Stimulated activated CD4-positive, alpha-beta T cell treated with anti-CD3 and anti-CD28 coated beads, TNF-alpha, amount 100 ng/mL, for 4 hours (primary cell): ENCODE measurements around the gene DTX3L.

Experiments
- DNase-seq, 3 experiments: peaks; one replicate each; pipeline ENCODE4 v3.0.0-alpha.2; 2020; ENCODE audit warnings: low read depth in 3 of 3

The DTX3L gene

DNA sequence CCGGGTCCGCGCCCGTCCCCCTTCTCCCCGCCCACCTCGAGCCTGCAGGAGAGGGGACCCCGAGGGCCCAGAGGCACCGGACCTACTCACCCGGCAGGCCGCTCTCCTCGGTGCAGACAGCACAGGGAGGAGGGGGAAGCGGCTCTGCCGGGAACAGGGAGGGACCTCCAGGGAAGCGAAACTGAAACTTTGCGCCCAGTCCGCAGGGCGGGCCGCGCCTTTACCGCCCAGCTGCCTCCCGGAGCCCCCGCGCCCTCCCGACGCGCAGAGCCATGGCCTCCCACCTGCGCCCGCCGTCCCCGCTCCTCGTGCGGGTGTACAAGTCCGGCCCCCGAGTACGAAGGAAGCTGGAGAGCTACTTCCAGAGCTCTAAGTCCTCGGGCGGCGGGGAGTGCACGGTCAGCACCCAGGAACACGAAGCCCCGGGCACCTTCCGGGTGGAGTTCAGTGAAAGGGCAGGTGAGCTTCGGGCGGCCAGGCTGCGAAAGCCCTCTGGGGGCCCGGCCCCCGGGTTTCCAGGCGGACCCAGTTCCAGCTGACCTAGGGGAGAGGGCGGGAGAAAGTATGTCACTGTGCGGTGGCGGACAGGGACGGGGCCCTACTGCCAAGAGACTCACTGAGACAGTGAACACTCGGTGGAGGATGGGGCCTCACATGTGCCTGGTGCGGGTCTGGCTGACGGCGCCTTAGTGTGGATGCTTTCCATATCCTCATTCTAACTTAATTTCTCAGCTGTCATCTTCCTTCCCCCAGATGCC lies at the start of gene DTX3L, which contains the start of gene PARP9:
DTX3L (plus strand) TSS at position 184 of the 758 bp plus-strand sequence; CDS start at position 273, 89 bp downstream.
PARP9 (minus strand) TSS at position 146 of the 758 bp plus-strand sequence. CDS start 4,680 bp downstream, outside the sequence.
- DNase-seq: peak; percentile 51 to 88 (median 84)

GRCh38 chr3:122515020-122515468 lies 49.1 kb upstream of the DTX3L start:
- DNase-seq: no peak

GRCh38 chr3:122515870-122516269 lies 48.3 kb upstream of the DTX3L start:
- no peak for DNase-seq

DNA sequence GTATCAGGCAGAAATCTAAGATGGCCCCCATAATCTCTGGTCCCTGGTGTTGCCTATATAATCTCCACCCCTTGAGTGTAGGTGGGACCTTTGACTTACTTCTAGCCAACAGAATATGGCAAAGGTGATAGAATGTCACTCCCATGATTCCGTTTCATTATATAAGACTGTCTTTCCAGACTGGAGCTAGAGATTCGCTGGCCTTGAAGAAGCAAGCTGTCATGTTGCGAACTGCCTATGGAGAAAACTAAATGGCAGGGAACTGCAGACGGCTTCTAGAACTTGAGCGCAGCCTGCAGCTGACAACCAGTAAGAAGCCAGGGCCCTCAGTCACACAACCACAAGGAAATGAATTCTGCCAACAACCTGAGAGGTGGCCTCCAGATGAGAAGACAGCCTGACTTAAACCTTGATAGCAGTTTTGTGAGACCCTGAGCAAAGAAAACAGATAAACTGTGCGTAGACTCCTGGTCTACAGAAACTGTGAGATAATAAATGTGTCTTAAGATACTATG lies 47.2 kb upstream of the DTX3L start:
- DNase-seq: no peak

- DNase-seq: no peak
These were observed 44.4 kb upstream of the DTX3L start for GRCh38 chr3:122519693-122520092.

DNA sequence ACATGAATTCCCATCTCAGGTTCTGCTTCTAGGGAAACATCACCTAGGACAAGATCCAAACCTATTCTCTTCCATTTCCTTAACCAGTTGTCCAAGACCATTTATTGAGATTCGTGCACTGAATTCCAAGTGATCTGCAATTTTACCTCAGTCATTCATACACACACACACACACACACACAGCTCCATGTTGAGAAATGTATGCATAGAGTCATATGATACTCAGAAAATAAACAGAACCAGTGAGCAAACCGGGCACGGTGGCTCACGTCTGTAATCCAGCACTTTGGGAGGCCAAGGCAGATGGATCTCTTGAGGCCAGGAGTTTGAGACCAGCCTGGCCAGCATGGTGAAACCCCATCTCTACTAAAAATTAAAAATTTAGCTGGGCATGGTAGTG lies 43.3 kb upstream of the DTX3L start:
- DNase-seq: no peak

DNA sequence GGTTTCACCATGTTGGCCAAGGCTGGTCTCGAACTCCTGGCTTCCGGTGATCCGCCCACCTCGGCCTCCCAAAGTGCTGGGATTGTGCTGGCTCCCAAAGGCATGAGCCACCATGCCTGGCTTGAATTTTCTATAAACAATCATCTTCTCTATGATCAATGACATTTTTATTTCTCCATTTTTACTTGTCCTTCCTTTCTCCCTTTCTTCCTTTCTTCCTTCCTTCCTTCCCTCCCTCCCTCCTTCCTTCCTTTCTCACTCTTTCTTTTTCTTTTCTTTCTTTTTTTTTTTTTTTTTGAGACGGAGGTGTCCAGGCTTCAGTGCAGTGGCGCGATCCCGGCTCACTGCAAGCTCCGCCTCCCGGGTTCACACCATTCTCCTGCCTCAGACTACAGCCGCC lies 40.8 kb upstream of the DTX3L start:
- DNase-seq: no peak

DNA sequence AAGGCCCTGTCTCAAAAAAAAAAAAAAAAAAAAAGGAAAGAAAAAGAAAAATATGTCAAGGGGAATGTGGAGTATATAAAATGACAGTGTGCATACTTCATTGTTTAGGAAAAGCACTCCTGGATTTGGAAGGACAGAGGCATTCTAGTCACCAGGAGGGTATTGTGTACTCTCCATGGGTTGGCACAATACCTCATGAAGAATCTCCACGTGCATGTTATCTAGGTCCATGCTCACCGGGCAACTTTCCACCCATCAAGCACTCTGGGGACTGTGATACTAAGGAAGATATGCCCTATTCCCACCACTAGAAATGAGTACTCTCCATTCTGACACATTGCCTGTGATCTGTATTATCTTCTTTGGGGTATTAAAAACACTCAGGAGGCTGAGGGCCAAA lies 34.0 kb upstream of the DTX3L start:
- no peak for DNase-seq

GRCh38 chr3:122533480-122533879 lies 30.7 kb upstream of the DTX3L start:
- DNase-seq: no peak

DNA sequence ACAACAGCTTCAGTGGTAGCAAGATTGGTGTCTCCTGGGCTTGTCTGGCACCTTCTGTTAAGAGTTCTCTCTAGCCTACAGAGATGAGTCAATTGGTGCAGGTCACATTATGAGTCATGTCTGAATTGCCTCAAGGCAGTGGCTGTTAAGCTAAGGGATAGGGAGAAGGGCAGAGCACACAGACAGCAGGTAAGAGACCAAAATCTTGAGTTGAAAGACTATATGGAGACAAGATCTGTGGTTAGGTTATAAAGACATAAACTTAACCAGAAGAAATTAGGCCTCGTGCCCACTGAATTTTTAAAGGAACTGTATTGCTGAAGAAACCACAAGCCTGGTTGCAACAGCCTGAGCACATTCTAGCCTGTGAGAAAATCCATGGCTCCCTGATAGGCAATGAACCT lies 30.2 kb upstream of the DTX3L start:
- no peak for DNase-seq

DNA sequence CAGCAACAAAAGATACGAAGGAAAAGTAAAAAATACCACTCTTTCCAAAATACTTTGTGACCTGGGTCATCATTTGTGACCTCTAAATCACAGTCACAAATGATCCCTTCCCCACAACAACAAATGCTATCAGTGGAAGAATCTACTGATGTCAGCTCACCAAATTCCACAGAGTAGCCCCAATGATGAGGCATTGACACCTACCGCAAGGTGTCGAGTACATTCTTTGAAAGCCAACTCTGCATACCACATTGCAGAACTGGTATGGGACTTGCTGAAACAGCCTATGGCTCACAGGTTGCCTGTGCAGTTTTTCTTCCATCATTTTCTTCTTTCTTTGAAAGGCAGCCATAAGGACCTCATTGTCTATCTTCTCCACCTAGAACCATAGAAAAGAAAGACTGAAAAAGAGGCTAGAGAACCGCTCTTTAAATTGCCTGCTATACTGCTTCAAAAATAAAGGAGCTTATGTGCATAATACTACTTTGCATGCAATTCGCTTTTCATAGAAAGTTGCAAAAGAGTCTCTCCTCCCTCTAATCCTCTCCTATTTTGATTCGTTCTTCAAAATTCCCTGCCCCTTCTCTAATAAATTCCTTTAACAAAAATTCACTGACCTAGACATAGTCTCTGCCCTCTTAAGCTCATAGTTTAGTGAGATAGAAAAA lies 28.0 kb upstream of the DTX3L start:
- DNase-seq: no peak

DNA sequence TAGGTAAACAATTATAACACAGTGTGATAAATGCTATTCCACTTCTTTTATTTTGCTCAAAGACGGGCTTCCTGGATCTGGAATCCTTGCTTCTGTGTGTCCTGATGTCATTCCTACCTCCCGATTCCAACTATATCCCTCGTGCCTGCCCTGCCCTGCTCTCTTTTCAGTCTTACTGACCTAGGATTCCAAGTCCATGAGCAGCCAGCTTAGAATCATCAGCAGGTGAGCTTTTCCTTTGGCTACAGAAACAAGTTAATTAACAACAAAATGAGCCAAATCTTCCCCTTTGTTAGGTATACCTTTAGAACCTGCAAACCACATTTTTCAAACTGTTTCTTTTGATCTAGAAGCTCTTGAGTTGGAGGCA lies 27.5 kb upstream of the DTX3L start:
- DNase-seq: no peak

- DNase-seq: no peak
These were observed 25.1 kb upstream of the DTX3L start for GRCh38 chr3:122538956-122539490.

- DNase-seq: no peak
These were observed 18.0 kb upstream of the DTX3L start for GRCh38 chr3:122546151-122546550.

GRCh38 chr3:122548076-122548475 lies 16.1 kb upstream of the DTX3L start:
- no peak for DNase-seq

- no peak for DNase-seq
These were observed 15.5 kb upstream of the DTX3L start for GRCh38 chr3:122548619-122549018.

- DNase-seq: no peak
These were observed 11.0 kb upstream of the DTX3L start for GRCh38 chr3:122553171-122553570.

DNA sequence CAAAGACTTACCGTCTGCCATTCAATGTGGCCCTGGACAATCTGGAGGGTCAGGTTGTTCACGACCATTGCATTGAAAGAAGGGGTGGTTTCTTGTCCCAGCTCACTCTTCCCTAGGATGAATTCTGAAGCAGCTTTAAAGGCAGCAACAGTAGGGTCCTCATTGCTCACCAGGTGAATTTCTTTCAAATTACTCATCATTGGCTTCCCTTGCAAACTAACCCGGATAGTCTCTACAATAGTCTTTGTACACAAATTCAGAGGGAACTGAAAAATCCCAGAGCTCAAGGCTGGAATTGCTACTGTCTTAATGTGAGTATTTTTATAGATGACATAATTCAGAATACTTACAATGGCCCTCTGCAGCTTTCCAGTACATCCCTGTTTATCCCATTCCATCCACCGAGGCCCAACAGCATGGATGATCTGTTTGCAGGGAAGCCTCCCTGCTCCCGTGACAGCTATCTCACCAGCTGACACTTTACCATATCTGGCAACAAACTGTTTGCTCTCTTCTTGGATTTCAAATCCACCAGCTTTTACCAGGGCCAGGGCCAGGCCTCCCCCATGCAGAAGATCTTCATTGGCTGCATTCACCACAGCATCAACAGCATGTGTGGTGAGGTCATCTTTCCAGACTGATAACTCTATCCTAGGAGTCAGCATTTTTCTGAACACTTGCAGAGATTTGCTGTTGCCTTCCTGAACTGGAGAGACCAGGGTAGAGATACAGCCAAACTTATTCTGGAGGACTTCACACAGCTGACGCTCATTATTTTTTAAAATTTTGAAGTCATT lies 8.7 kb upstream of the DTX3L start:
- DNase-seq: no peak

DNA sequence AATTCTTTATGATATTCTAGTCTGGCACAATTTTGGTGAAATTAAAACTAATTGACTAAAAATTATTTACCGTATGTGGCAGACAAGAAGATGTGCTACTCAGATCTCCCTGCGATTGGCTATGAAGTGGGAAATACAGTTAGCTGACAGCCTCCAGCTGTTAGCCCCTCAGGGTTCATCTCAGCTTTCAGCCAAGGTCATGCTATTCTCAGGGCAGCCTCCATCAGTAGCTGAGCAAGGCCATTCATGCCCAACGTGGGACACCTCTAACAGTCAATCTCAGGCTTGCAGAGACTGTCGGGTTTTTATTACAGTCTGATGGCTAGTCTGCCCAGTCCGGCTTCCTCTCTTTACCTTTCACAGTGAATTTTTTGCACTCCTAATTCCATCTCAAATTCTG lies 6.8 kb upstream of the DTX3L start:
- DNase-seq: no peak

- no peak for DNase-seq
These were observed 5.5 kb upstream of the DTX3L start for GRCh38 chr3:122558605-122559004.

DNA sequence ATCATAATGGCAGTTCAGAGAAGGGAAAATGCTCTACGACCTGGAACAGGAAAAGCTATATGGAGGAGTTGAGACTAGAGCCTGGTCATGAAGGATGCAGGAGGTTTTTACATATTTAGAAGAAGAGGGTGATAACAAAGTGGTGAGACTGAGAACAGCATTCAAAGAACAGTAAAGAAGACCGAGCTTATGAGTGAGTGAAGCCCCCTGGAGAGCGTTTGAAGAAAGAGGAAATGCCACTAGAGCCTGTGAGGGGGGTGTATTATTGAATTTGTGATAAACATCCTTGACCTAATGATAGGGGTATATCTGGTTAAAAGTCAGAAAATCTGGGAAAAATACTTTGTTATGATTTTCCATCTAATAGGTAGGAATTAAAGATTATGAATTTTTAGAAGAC lies 4.2 kb upstream of the DTX3L start:
- no peak for DNase-seq

GRCh38 chr3:122560680-122561079 lies 3.5 kb upstream of the DTX3L start:
- peak in 2 of 3 experiments; percentile 23 to 44 for DNase-seq
